ENCODE data around the gene TBC1D22A. TPM values are rescaled to one million over a fixed set of nuclear protein-coding genes. Genes with fewer than 3 reads are reported as not detected.
A peak's percentile ranks its signal among the peaks of the same experiment; 100 is the strongest.

The TBC1D22A gene
- total and polyA plus RNA-seq, 2 experiments from 2014 or later, result 9.6 to 13.3 TPM

GRCh38 chr22:46803031-46803880 is 40.8 kb downstream of the TBC1D22A start:
- peak overlapping the region; percentile 86; the same call in 1 of the 2 replicates for H2AFZ ChIP-seq
- no peaks in the 10 kb centered on the region for H3K9me2 ChIP-seq (ENCODE audit: insufficient read depth)
- peaks cover 25% of the 10 kb centered on the region for H3K27me3 Mint-ChIP-seq (ENCODE audit: insufficient read depth, low read depth, poor library complexity)
- H3K9me3 Mint-ChIP-seq, result no peaks in the 10 kb centered on the region
- H3K4me1 ChIP-seq (ENCODE audit: insufficient read depth), result peaks cover 7% of the 10 kb centered on the region
- peaks cover 18% of the 10 kb centered on the region for H3K36me3 Mint-ChIP-seq (ENCODE audit: low read depth)
- H3K4me1 Mint-ChIP-seq, result peaks cover 21% of the 10 kb centered on the region
- H3F3A ChIP-seq (replicated peaks; ENCODE audit: low read depth), result 0 out of 2 replicates have a peak, but pooled peaks cover 3% of the 10 kb centered on the region
- no peak overlapping the region for H3K27ac Mint-ChIP-seq
- H3K27me3 ChIP-seq (ENCODE audit: insufficient read depth), result no peaks in the 10 kb centered on the region
- peaks cover 5% of the 10 kb centered on the region for H4K20me1 ChIP-seq (replicated peaks; ENCODE audit: insufficient read depth)
- H3K4me3 ChIP-seq, result peak overlapping the region; percentile 41; the same call in 1 of the 2 replicates
- peak overlapping the region; percentile 73; the same call in 1 of the 2 replicates for H3K4me2 ChIP-seq
- DNase-seq (ENCODE audit: low spot score), result peak; percentile 83
- TF ChIP-seq ETS1 (IDR thresholded peaks at IDR 0.05) (no peak), CTCF (conservative IDR thresholded peaks at IDR 0.05; ENCODE audit: low read depth in 2 of 2) (peak; percentile 88 to 90)
- H3K4me3 Mint-ChIP-seq, result peak overlapping the region; percentile 54; the same call in 2 of the 3 replicates
- H3K79me2 ChIP-seq (replicated peaks; ENCODE audit: insufficient read depth), result peaks cover 28% of the 10 kb centered on the region
- H3K36me3 ChIP-seq (ENCODE audit: insufficient read depth), result no peaks in the 10 kb centered on the region
- H3K27ac ChIP-seq (ENCODE audit: low read depth), result no peak overlapping the region
- peak; percentile 82 for ATAC-seq

GRCh38 chr22:46803936-46804335 is 41.5 kb downstream of the TBC1D22A start:
- DNase-seq (ENCODE audit: low spot score) (no peak), ATAC-seq (no peak)
- Mint-ChIP-seq H3K36me3 (ENCODE audit: low read depth) (peaks cover 15% of the 10 kb centered on the region), H3K4me3 (no peak overlapping the region), H3K9me3 (no peaks in the 10 kb centered on the region), H3K27ac (no peak overlapping the region), H3K27me3 (ENCODE audit: insufficient read depth, low read depth, poor library complexity) (peaks cover 22% of the 10 kb centered on the region), H3K4me1 (peaks cover 20% of the 10 kb centered on the region)
- Histone ChIP-seq H3F3A (replicated peaks; ENCODE audit: low read depth) (0 out of 2 replicates have a peak, but pooled peaks cover 3% of the 10 kb centered on the region), H3K79me2 (replicated peaks; ENCODE audit: insufficient read depth) (peaks cover 28% of the 10 kb centered on the region), H4K20me1 (replicated peaks; ENCODE audit: insufficient read depth) (peaks cover 3% of the 10 kb centered on the region), H3K4me2 (no peak overlapping the region), H3K36me3 (ENCODE audit: insufficient read depth) (no peaks in the 10 kb centered on the region), H3K4me1 (ENCODE audit: insufficient read depth) (peaks cover 5% of the 10 kb centered on the region), H3K27me3 (ENCODE audit: insufficient read depth) (no peaks in the 10 kb centered on the region), H3K4me3 (no peak overlapping the region), H3K9me2 (ENCODE audit: insufficient read depth) (no peaks in the 10 kb centered on the region), H3K27ac (ENCODE audit: low read depth) (no peak overlapping the region), H2AFZ (no peak overlapping the region)
- TF ChIP-seq ETS1 (IDR thresholded peaks at IDR 0.05) (no peak), REST (IDR thresholded peaks at IDR 0.05; ENCODE audit: unreplicated experiment) (no peak), NANOG (IDR thresholded peaks at IDR 0.05; ENCODE audit: borderline replicate concordance) (no peak), CTCF (conservative IDR thresholded peaks at IDR 0.05; ENCODE audit: low read depth in 2 of 2) (no peak), ZNF114 (CRISPR knock-in tag; IDR thresholded peaks at IDR 0.05) (no peak), ZNF331 (CRISPR knock-in tag; IDR thresholded peaks at IDR 0.05; ENCODE audit: low read depth) (no peak), STAT1 (IDR thresholded peaks at IDR 0.05; ENCODE audit: unreplicated experiment) (no peak), EZH2phosphoT487 (IDR thresholded peaks at IDR 0.05; ENCODE audit: unreplicated experiment) (no peak)
